RKO (cell line): ENCODE data around the gene LMLN.
"Not testable (repeated sequence)": the region's sequence is repeated elsewhere in the genome, so short reads cannot be mapped to it uniquely, and the experiment has no call there.

Source experiments
- DNase-seq: peaks from one replicate; pipeline ENCODE4 v3.0.0-alpha.2; 2016; ENCODE audit warnings: low spot score

LMLN gene

GRCh38 chr3:197959891-197960693 lies at the start of gene LMLN:
Gene LMLN, plus strand, starts transcription at chr3:197960217. Its CDS starts 29 bp downstream, at chr3:197960246.
- DNase-seq: peak; percentile 97

DNA sequence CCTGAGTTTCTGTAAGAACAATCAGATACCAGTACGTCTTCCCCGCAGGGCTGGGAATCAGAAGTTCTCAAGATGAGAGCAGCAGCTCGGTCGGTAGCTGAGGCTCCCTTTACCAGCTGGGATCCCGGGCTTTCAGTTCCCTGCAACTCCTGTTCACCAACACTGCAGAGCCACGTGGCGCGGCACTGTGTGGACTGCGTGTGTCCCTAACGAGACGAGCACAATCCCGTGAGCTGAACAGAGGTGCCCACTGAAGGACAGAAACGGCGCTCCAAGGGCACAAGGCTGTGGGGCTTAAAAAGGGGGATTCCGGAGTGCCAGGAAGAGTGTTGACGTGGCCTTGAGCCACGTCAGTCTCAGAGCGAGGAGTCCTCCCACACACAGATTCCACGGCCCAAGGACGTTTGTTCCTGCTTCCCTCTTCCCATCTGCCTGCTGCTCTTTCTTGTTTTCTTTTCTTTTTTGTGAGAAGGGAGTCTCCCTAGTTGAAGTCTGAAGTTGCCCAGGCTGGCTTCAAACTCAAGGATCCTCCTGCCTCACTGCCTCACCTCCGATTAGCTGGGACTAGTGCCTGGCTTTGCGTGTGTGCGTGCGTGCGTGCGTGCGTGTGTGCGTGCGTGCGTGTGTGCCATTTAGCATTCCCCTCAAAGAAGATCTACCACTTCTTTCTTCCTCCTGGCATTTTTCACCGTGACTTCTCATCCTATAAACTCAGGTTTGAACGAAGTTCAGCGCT lies 47.1 kb upstream of the LMLN start:
- peak; percentile 89 for DNase-seq

DNA sequence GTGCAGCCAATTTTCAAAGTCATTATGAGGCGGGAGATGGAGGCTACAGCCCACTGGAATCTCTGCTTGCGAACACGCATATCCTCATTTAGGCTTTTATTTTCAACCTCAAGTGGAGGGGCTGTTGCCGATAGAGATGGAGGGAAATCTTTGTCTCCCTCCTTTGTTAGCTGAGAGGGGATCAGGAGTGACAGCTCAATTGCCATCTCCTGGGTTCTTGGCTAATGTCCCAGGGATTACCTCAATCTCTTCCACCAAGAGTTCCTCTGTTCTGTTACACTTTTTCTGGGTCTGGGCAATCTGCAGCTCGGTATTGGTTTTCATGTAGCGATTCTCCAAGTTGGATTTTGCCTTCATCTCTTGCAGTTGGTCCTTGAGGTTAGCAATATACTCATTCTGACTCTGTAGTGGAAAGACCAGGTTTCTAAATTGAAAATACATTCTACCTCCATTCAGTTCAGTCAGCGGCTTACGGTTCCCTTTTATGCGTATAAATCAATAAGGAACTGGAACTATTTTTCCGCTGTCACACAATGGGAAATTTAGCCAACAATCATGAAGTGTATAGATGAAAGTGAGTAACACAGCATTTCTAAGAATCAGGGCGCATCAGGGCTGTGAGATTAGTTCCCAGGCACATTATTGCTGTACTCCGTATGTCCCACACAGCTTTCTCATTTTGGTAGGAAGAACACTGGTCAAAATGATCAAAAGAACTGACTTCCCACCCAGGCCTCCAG lies 46.2 kb upstream of the LMLN start:
- DNase-seq: no peak

DNA sequence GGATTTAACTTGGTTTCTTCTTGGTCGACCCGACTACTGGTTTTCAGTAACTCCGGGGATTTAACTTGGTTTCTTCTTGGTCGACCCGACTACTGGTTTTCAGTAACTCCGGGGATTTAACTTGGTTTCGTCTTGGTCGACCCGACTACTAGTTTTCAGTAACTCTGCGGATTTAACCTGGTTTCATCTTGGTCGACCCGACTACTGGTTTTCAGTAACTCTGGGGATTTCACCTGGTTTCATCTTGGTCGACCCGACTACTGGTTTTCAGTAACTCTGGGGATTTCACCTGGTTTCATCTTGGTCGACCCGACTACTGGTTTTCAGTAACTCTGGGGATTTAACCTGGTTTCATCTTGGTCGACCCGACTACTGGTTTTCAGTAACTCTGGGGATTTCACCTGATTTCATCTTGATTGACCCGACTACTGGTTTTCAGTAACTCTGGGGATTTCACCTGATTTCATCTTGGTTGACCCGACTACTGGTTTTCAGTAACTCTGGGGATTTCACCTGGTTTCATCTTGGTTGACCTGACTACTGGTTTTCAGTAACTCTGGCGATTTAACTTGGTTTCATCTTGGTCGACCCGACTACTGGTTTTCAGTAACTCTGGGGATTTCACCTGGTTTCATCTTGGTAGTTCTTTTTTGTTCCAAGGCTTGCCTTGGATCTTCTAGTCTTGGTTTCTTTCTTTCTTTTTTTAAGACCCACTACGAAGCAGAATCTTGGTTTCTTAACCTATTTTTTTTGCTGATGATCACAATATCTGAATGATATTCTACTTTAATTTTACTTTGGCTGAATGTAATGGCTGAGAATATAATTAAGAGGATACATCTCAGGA lies 38.4 kb upstream of the LMLN start:
- not testable (repeated sequence) for DNase-seq

- no peak for DNase-seq
Measured at GRCh38 chr3:197926418-197926817, 33.6 kb upstream of the LMLN start.

DNA sequence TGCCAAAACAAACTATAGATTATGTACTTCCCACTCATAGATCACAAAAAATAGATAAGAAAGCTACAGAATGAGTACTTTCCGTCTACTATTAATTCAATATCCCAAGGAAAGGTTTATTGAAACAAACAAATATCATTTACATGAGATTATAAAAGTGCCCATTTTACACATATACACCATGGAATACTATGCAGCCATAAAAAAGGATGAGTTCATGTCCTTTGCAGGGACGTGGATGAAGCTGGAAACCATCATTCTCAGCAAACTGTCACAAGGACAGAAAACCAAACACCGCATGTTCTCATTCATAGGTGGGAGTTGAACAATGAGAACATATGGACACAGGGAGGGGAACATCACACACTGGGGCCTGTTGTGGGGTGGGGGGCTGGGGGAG lies 32.4 kb upstream of the LMLN start:
- not testable (repeated sequence) for DNase-seq

GRCh38 chr3:197936819-197937384 lies 23.1 kb upstream of the LMLN start:
- no peak for DNase-seq

DNA sequence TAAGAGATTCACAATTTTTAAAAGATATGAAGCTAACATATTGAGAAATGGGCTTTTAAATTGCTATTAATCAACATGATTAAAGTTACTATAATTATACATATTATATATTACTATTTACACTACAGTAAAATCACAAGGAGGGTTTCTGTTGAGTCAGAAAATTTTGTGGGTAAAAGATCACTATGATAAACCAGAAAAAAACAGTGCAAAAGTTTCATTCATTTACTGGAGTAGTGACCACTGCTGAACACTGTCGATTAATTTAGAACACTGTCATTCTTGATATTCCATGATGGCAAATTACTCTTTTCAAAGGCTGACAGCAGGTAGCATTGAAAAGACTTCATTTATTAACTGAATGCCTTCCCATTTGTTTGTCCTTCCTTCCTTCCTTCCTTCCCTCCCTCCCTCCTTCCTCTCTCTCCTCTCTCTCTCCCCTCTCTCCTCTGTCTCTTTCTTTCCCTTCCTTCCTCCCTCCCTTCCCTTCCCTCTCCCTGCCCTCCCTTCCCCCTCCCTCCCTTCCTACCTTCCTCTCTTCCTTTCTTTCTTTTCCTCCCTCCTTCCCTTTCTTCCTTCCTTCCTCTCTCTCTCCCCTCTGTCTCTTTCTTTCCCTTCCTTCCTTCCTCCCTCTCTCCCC lies 19.2 kb upstream of the LMLN start:
- DNase-seq: no peak

DNA sequence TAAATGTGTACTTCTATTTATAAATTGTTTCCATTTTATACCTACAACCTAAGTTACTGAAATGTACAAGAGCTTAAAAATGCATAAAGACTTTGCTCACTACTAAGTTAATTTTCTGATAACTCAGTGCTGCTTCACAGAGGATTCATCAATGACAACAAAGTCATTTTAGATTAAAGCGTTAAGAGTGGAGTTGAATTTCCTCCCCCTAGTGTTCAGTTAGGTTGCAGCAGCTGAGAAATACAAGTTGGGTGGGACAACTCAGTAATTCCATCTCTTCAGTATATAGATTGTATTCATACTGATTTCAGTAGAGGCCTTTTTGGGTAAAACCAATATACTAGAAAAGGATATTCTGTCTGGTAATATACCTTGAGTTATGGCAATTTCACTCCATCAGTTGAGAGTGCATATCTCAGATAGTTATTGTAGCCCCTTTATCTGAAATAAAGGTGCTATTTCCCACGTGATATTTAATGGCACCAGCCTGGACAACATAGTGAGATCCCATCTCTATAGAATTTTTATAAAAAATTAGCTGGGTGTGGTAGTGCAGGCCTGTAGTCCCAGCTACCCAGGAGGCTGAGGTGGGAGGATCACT lies 17.0 kb upstream of the LMLN start:
- DNase-seq: peak; percentile 79

DNA sequence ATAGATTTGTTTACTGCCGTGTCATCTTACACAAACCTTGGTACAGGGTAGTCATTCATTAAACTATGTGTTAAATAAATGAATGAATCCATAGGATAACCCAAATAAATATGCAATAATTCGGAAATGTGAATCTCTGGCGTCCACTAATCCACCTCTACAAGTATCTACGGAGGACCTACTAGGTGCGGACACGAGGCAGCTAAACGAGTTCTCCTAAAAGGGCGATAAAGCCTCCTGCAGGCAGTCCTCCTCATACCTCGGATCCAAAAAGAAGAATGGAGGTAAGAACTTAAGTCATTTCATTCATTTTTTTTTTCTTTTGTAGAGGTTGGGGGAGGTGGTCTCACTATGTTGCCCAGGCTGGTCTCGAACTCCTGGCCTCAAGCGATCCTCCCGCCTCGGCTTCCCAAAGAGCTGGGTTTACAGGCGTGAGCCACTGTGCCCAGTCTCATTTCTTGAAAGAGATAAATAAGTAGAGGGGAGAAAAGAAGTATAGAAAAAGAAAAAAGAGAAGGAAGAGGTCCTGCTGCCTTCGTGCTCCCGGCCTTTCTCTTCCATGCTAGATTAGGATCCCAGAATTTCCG lies 10.7 kb upstream of the LMLN start:
- no peak for DNase-seq

- DNase-seq: peak; percentile 98
Measured at GRCh38 chr3:197949778-197950676, 10.0 kb upstream of the LMLN start, which contains the start of gene RPL35A. Gene RPL35A, plus strand, starts transcription at chr3:197950190. Its CDS starts 778 bp downstream, at chr3:197950968.

DNA sequence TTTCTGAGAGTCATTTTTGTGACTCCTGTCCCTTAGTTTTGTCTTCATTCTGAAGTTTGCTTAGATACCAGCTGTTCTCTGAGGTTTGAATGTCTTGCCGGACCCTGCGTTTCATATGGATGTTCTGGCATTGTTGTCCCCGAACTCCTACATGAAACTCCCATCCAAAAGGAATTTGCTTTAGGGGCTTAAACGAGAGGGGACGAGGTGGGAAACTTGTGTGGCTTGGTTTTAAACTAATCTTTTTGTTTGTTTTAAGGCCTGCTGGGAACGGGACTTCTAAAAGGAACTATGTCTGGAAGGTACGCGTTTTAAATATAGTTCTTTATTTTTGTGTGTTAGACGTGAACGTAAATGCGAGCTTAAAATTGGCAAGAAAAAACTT lies 9.3 kb upstream of the LMLN start:
- no peak for DNase-seq

DNA sequence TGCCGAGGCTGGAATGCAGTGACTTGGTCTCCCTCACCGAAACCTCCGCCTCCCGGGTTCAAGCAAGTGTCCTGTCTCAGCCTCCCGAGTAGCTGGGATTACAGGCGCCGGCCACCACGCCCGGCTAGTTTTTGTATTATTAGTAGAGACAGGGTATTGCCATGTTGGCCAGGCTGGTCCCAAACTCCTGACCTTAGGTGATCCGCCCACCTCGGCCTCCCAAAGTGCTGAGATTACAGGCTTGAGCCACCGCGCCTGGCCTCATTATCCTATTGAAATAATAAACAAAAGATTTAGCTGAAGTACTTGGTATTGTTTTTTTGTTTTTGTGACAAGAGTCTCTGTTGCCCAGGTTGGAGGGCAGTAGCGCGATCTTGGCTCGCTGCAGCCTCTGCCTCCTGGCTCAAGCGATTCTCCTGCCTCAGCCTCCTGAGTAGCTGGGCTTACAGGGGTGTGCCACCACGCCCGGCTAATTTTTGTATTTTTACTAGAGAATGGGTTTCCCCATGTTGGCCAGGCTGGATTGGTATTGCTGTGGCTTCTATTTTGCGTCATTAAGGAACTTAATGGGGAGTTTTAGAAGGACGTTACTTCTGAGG lies 8.5 kb upstream of the LMLN start:
- no peak for DNase-seq

DNA sequence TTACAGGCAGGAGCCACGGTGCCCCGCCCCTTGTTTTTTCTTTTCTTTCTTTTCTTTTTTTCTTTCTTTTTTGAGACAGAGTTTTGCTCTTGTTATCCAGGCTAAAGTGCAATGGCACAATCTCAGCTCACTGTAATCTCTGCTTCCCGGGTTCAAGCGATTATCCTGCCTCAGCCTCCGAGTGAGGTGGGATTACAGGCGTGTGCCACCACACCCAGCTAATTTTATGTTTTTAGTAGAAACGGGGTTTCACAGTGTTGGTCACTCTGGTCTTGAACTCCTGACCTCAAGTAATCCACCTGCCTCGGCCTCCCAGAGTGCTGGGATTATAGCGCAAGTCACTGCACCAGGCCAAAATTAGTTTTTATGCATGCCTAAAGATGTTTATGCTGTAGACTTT lies 7.6 kb upstream of the LMLN start:
- DNase-seq: no peak

DNA sequence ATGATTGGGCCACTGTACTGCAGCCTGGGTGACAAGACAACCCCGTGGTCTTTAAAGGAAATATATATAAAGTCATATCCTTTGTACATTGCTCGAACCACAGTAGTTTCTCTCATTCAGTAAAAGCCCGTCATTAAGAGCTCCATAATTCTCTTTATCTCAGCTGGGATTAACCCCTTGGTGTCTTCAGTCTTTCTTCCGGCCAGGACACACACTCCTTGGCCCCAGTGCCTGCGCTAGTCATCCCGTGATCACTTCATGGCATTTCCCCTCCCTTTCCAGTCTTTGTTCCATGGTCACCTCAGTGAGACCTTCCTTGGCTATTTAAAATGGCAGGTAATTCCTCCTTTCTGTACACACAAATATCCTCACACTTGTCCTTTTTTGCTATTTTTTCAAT lies 6.7 kb upstream of the LMLN start:
- DNase-seq: peak; percentile 51

GRCh38 chr3:197953881-197954280 lies 6.1 kb upstream of the LMLN start:
- DNase-seq: no peak

- DNase-seq: no peak
Measured at GRCh38 chr3:197955892-197956477, 4.0 kb upstream of the LMLN start.

DNA sequence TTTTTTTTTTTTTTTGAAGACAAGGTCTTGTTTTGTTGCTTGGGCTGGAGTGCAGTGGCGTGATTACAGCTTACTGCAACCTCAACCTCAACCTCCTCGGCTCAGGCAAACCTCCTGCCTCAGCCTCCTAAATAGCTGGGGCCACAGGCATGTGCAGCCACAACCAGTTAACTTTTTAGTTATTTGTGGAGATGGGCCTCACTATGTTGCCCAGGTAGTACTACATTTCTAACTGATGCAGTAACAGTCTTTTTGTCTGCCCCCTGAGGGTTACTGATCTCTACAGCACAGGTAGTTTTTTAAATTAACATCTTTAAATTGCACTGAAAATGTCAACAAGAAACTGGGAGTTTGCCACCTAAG lies 3.4 kb upstream of the LMLN start:
- no peak for DNase-seq
